Right lobe of liver (tissue), 4 donors: ENCODE data around the gene SIN3B.

ENCODE experiments used
- CTCF ChIP-seq, 4 donors: fragments of 200-600 bp in 3 of 4; fragments of 450-650 bp in 1 of 4; IDR thresholded peaks; one replicate each; pipeline versions ENCODE4 v1.5.1 to v1.8.0; 2016 to 2022; ENCODE audit warnings: antibody characterized with exemption in 4 of 4, mild to moderate bottlenecking in 2 of 4
- POLR2A ChIP-seq: fragments of 450-650 bp; IDR thresholded peaks from one replicate; pipeline ENCODE4 v1.6.1; 2017; ENCODE audit warnings: antibody characterized with exemption, mild to moderate bottlenecking
- donor health status: DM: no; HTN: no; CAD: no.
- donor health status: DM: no; HTN: no; CAD: no.
- donor health status: DM: no; HTN: yes; CAD: no.

GRCh38 chr19:16873594-16873993 lies 44.4 kb downstream of the SIN3B start:
- TF ChIP-seq CTCF (IDR thresholded peaks at IDR 0.05) (no peak), POLR2A (no peak)
